Coronary artery (tissue), 2 donors: ENCODE measurements around the gene SH2B3.

ENCODE experiments used
- DNase-seq: peaks from one replicate; pipeline ENCODE4 v3.0.0-alpha.2; 2017; ENCODE audit warnings: low spot score
- H3K27ac ChIP-seq, 2 donors: fragments of 200-600 bp; sonication (generic); one replicate each; pipeline ENCODE4 v1.5.1; 2016 to 2019
- H3K4me3 ChIP-seq: fragments of 200-600 bp; sonication (generic); 2 replicates; pipeline ENCODE4 v1.5.1; 2016; ENCODE audit warnings: mild to moderate bottlenecking, moderate library complexity
- TF ChIP-seq, protein P1 (sequence below): fragments of 200-600 bp; sonication (generic); IDR thresholded peaks from one replicate; pipeline ENCODE4 v1.5.1; 2019; ENCODE audit warnings: antibody characterized with exemption

The SH2B3 gene

GRCh38 chr12:111430433-111431353, 25.0 kb downstream of the SH2B3 start:
- DNase-seq: no peak
- Histone ChIP-seq H3K27ac (peak overlapping the region; percentile 50 to 58), H3K4me3 (peak overlapping the region; percentile 6)
- TF ChIP-seq, protein P1, sequence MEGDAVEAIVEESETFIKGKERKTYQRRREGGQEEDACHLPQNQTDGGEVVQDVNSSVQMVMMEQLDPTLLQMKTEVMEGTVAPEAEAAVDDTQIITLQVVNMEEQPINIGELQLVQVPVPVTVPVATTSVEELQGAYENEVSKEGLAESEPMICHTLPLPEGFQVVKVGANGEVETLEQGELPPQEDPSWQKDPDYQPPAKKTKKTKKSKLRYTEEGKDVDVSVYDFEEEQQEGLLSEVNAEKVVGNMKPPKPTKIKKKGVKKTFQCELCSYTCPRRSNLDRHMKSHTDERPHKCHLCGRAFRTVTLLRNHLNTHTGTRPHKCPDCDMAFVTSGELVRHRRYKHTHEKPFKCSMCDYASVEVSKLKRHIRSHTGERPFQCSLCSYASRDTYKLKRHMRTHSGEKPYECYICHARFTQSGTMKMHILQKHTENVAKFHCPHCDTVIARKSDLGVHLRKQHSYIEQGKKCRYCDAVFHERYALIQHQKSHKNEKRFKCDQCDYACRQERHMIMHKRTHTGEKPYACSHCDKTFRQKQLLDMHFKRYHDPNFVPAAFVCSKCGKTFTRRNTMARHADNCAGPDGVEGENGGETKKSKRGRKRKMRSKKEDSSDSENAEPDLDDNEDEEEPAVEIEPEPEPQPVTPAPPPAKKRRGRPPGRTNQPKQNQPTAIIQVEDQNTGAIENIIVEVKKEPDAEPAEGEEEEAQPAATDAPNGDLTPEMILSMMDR: no peak

DNA sequence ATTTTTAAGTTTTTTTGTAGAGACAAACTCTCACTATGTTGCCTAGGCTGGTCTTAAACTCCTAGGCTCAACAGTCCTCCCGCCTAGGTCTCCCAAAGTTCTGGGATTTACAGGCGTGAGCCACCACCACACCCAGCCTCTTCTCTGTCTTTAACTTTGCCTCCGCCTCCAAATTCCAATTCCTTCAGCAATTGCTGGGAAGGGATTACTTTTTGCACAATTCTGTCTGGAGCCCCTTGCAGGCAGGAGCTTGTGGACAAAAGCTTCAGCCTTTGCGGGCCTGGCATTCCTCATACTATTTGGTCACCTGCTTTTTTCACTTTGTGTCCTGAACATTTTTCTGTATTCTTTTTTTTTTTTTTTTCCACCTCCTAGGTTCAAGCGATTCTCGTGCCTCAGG, 26.0 kb downstream of the SH2B3 start:
- no peak for DNase-seq
- H3K4me3 ChIP-seq: no peak overlapping the region
- H3K27ac ChIP-seq: peak overlapping the region in 1 of 2 donors; percentile 40
- TF ChIP-seq, protein P1: no peak

GRCh38 chr12:111434049-111434448, 28.3 kb downstream of the SH2B3 start:
- TF ChIP-seq, protein P1: no peak
- Histone ChIP-seq H3K27ac (peak overlapping the region; percentile 61 to 79), H3K4me3 (peak overlapping the region; percentile 49)

DNA sequence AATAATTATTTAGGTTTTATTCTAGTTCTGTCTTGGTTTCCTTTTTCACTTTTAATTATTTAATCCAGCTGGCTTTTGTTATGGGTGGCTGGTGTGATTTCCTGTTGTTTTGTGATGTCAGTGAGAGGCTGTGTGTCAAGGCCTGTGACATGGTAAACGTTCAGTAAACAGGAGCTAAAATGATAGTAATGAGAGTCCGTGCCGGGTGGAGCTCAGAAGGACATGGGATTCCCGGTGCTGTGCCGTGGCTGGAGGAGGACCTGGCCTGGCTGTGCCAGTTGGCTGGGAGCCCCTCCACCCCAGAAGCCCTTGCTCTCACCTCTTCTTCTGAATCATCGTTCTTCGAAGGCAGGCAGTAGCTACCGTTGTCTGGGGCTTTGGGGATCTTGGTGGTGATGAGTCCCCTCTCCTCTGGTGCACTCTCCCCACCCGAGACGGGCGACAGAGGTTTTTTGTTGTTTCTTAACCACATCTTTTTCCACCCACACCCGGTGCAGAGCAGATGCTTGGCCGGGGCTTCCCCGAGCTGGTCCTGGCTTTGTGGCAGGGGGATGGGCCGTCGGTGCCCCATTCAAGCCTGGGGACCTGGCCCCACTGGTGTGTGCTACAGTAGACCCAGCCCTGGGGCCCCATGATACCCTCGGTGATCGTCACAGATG, 29.1 kb downstream of the SH2B3 start:
- Histone ChIP-seq H3K27ac (peak overlapping the region; percentile 61 to 79), H3K4me3 (peak overlapping the region; percentile 49)
- TF ChIP-seq, protein P1: no peak
- no peak for DNase-seq

More at GRCh38 chr12:111434049-111434448, 28.3 kb downstream of the SH2B3 start:
- no peak for DNase-seq

DNA sequence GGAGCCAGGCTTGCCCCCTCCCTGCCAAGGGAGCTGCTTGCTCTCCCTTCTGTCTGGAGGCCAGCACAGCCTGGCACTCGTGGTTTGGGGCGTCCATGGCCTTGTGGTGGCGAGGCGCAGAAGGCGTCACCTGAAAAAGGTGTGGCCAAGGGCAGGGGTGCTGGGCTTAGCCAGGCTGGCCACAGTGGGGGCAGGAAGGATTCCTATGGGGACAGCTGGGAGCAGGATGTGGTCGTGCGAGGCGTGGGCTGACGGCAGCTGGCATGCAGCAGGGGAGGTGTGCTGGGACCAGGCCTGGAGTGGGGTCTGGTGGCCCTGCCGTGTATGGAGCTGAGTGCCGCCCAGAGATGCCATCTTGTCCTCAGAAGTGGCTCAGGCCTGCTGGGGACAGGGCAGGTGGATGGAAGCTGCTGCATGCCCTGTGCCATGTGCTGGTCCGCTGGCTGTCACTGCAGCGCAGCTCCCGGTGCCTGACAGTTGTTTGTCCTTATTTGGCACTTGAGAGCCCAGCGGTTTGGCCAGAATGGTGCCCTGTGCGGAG, 30.0 kb downstream of the SH2B3 start:
- DNase-seq: no peak
- TF ChIP-seq, protein P1: no peak
- H3K27ac ChIP-seq: peak overlapping the region; percentile 61 to 70
- no peak overlapping the region for H3K4me3 ChIP-seq

GRCh38 chr12:111436266-111436665, 30.5 kb downstream of the SH2B3 start:
- no peak overlapping the region for H3K4me3 ChIP-seq
- TF ChIP-seq, protein P1: no peak
- no peak for DNase-seq
- peak overlapping the region in 1 of 2 donors; percentile 70 for H3K27ac ChIP-seq
